DND-41 (cell line): ENCODE measurements around the gene PRR23B.
A peak's percentile ranks its signal among the peaks of the same experiment; 100 is the strongest.

Experiments used
- ATAC-seq: fragments of 200-7000 bp; cut with Tn5 transposase; 3 replicates; pipeline ENCODE4 v1.9.1; 2021; ENCODE audit warnings: low read depth; ENCODE audit not compliant: insufficient read depth
- DNase-seq: peaks from one replicate; pipeline ENCODE4 v3.0.0-alpha.2; 2020
- H2AFZ ChIP-seq: 2 replicates; pipeline ENCODE4 v1.6.0; 2012; ENCODE audit warnings: low read depth, low read length
- H3K27ac ChIP-seq: 2 replicates; pipeline ENCODE4 v1.5.1; 2012; ENCODE audit warnings: low read length, inconsistent platforms
- H3K27me3 ChIP-seq: fragments of 200-600 bp; sonication (generic); 2 replicates; pipeline ENCODE4 v1.6.0; 2012; ENCODE audit warnings: low read length, mild to moderate bottlenecking, inconsistent platforms; ENCODE audit not compliant: insufficient read depth, poor library complexity
- H3K36me3 ChIP-seq: 2 replicates; pipeline ENCODE4 v1.5.1; 2012; ENCODE audit warnings: low read length, inconsistent platforms; ENCODE audit not compliant: insufficient read depth
- H3K4me1 ChIP-seq: 2 replicates; pipeline ENCODE4 v1.5.1; 2012; ENCODE audit warnings: mild to moderate bottlenecking, low read length; ENCODE audit not compliant: insufficient read depth
- H3K4me2 ChIP-seq: 2 replicates; pipeline ENCODE4 v1.6.0; 2012; ENCODE audit warnings: mild to moderate bottlenecking, moderate library complexity, low read length, inconsistent platforms; ENCODE audit not compliant: insufficient read depth
- H3K4me3 ChIP-seq, 2 experiments: fragments of 200-600 bp in 1 of 2; shearing (Covaris generic) in 1 of 2; 2 replicates each; pipeline ENCODE4 v1.5.1; 2012 to 2016; ENCODE audit warnings: inconsistent platforms in 2 of 2, low read length in 2 of 2, mild to moderate bottlenecking in 2 of 2, low read depth in 1 of 2, moderate library complexity in 1 of 2
- H3K79me2 ChIP-seq: 2 replicates; pipeline ENCODE4 v1.6.0; 2012; ENCODE audit warnings: low read length, inconsistent platforms; ENCODE audit not compliant: insufficient read depth
- H3K9ac ChIP-seq: 2 replicates; pipeline ENCODE4 v1.6.0; 2012; ENCODE audit warnings: low read depth, mild to moderate bottlenecking, inconsistent platforms, low read length, moderate library complexity
- H3K9me3 ChIP-seq: 2 replicates; pipeline ENCODE4 v1.5.1; 2012; ENCODE audit warnings: low read length, moderate library complexity, mild to moderate bottlenecking, inconsistent platforms; ENCODE audit not compliant: insufficient read depth, severe bottlenecking
- H4K20me1 ChIP-seq: 2 replicates; pipeline ENCODE4 v1.6.0; 2012; ENCODE audit warnings: low read length; ENCODE audit not compliant: insufficient read depth
- CTCF ChIP-seq: IDR thresholded peaks from 2 replicates; pipeline ENCODE4 v1.5.1; 2012; ENCODE audit warnings: borderline replicate concordance, low read length, moderate library complexity, mild to moderate bottlenecking; ENCODE audit not compliant: poor library complexity, severe bottlenecking; ENCODE audit errors: extremely low read depth
- EZH2 ChIP-seq: IDR thresholded peaks from 3 replicates; pipeline ENCODE4 v1.6.1; 2012; ENCODE audit warnings: borderline replicate concordance, low read depth, mild to moderate bottlenecking, moderate library complexity, low read length, inconsistent platforms; ENCODE audit not compliant: severe bottlenecking

The PRR23B gene

GRCh38 chr3:139020868-139021234 lies at the start of gene PRR23B:
Gene PRR23B, minus strand, starts transcription at chr3:139020926. Its CDS starts 265 bp downstream, at chr3:139020661.
- no peaks in the 10 kb centered on the region for H3K79me2 ChIP-seq
- no peak within 1 kb of the TSS for H3K4me2 ChIP-seq
- no peaks in the 10 kb centered on the region for H3K4me1 ChIP-seq
- no peak within 1 kb of the TSS for H3K4me3 ChIP-seq
- peak; percentile 29 for TF ChIP-seq CTCF
- TF ChIP-seq EZH2, result no peak
- H3K27ac ChIP-seq, result no peak within 1 kb of the TSS
- ATAC-seq (no peak), DNase-seq (no peak)
- no peaks in the 10 kb centered on the region for H4K20me1 ChIP-seq
- H3K27me3 ChIP-seq, result no peaks in the 10 kb centered on the region
- no peak within 1 kb of the TSS for H3K9ac ChIP-seq
- H3K36me3 ChIP-seq, result no peaks in the 10 kb centered on the region
- H3K9me3 ChIP-seq, result no peaks in the 10 kb centered on the region
- no peak within 1 kb of the TSS for H2AFZ ChIP-seq

DNA sequence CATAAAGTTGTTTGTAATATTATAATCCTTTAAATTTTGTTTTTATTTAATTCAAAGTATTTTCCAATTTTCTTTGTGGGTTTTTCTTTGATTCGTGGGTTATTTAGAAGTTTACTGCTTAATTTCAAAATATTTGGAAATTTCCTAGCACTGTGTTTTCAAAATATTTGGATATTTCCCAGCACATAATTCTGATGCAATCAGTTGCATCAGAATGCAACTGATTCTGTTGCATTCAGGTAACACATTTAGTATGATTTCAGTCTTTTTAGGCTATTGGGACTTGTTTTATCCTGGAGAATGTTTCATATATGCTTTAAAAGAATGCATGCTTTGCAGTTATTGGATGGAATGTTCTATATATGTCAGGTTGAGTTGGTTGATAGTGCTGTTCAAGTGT lies 42.2 kb upstream of the PRR23B start:
- Histone ChIP-seq H3K27me3 (no peaks in the 10 kb centered on the region), H3K4me2 (no peak overlapping the region), H2AFZ (no peak overlapping the region), H3K27ac (no peak overlapping the region), H3K9ac (no peak overlapping the region), H4K20me1 (no peaks in the 10 kb centered on the region), H3K4me3 (no peak overlapping the region), H3K9me3 (no peaks in the 10 kb centered on the region), H3K36me3 (no peaks in the 10 kb centered on the region), H3K4me1 (no peaks in the 10 kb centered on the region), H3K79me2 (no peaks in the 10 kb centered on the region)
- TF ChIP-seq CTCF, result no peak
- no peak for TF ChIP-seq EZH2
- no peak for ATAC-seq
- no peak for DNase-seq

DNA sequence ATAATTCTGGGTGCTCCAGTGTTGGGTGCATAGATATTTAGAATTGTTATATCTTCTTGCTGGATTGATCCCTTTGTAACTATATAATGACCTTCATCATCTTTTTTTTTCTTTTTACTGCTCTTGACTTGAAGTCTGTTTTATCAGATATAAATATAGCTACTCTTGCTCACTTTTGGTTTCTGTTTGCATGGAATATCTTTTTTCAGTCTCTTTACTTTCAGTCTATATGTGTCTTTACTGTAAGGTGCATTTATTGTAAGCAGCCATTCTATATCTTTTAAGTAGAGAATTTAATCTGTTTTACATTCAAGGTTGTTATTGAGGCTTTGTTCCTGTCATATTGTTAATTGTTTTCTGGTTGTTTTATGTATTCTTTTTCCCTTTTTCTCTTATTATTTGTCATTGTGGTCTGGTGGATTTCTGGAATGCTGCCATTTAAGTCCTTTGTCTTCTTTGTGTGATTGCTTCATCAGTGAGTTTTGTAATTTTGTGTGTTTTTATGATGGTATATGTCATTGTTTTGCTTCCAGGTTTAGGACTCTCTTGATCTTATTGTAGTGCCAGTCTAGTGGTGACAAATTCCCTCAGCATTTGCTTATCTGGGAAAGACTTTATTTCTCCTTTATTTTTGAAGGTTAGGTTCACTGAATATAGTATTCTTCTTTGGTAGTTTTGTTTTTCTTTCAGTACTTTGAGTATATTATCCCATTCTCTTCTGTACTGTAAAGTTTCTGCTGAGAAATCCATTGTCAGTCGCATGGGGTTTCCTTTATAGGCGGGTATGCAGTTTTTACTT lies 32.3 kb upstream of the PRR23B start:
- Histone ChIP-seq H3K4me1 (no peaks in the 10 kb centered on the region), H3K9ac (no peak overlapping the region), H2AFZ (no peak overlapping the region), H3K36me3 (no peaks in the 10 kb centered on the region), H3K27ac (no peak overlapping the region), H3K27me3 (no peaks in the 10 kb centered on the region), H4K20me1 (no peaks in the 10 kb centered on the region), H3K79me2 (no peaks in the 10 kb centered on the region), H3K4me3 (no peak overlapping the region), H3K4me2 (no peak overlapping the region), H3K9me3 (no peaks in the 10 kb centered on the region)
- TF ChIP-seq CTCF (no peak), EZH2 (no peak)
- DNase-seq (no peak), ATAC-seq (no peak)
